GM20431 (cell line): ENCODE results near the gene GLB1L2.

Source experiments
- in situ Hi-C: fragments of 300-500 bp; cut with MseI, MboI; formaldehyde crosslinking; loops from one replicate; pipeline ENCODE4 v1.15.0; 2020; ENCODE audit warnings: low sequenced_read_pairs; ENCODE audit not compliant: unreplicated experiment

The GLB1L2 gene

GRCh38 chr11:134414766-134415765, 83.3 kb downstream of the GLB1L2 start:
- in situ Hi-C loops = no loop called here

DNA sequence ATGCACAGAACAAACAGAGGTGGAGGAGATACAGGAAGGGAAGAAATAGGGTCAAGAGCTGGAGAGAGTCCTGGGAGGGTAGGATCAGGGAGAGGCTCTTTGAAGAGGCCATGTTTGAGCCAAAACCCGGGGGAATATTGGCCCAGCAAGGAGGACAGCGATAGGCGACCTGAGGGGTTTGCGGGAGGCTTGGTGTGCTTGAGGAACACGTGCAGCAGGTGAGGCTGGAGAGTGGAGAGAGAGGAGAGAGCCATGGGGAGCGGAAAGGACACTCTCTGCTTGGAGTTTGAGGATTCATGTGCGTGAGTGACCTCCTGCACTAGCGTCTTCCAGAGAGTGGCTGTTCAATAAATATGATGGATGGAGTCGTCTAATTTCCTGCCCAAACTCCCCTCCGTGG, 84.9 kb downstream of the GLB1L2 start:
- in situ Hi-C loops = no loop called here

GRCh38 chr11:134417871-134418840, 86.4 kb downstream of the GLB1L2 start:
- in situ Hi-C loops = no loop called here

DNA sequence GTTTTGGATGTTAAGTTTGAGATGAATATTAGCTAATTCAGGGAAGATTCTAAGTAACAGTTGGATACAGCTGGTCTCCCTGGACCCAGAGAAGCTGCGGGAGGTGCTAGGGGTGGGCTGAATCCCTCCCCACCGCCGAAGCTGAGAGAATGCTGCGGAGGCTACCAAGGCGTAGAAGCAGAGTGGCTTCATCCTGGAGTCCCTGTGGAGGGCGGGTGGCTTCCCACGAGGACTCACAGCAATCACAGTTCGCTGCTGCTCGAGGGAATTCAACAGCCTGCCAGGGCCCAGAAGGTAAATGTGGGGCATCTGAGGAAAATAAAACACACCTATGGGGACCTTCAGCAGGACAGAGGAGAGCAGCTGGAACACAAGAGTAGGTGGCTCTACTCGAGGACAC, 91.3 kb downstream of the GLB1L2 start:
- in situ Hi-C loops = no loop called here

DNA sequence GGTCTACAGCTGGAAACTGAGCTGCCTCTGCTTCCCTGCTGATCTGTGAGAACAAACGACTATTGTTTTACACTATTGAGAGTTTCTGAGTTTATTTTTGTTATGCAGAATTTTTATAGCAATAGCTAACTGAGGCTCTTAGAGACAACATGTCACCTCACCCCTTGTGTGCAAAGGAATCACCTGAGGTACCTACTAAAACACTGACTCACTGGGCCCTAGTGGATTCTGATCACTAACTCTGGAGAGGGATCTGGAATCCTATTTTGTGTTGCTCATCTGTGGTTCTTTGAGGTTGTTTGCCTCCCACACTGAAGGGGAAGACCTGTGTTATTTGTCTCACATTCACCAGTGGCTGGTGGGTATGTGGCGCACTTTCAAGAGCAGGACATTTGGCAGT, 93.6 kb downstream of the GLB1L2 start:
- in situ Hi-C loops = no loop called here
